H9 (cell line): ENCODE data around the gene MMD2. TPM values are rescaled to one million over a fixed set of nuclear protein-coding genes. Genes with fewer than 3 reads are reported as not detected.

Source experiments
- DNase-seq: peaks from one replicate; pipeline ENCODE4 v3.0.0-alpha.2; 2017
- H2AFZ ChIP-seq: one replicate; pipeline ENCODE4 v1.6.1; 2013; ENCODE audit warnings: mild to moderate bottlenecking, low read length, control low read depth, moderate library complexity
- H2AK5ac ChIP-seq: 2 replicates; pipeline ENCODE4 v1.6.1; 2013; ENCODE audit warnings: low read length, control low read depth, mixed read lengths; ENCODE audit not compliant: insufficient read length
- H2BK120ac ChIP-seq: one replicate; pipeline ENCODE4 v1.6.1; 2013; ENCODE audit warnings: low read depth, mild to moderate bottlenecking, low read length, control low read depth, inconsistent platforms; ENCODE audit not compliant: poor library complexity, severe bottlenecking
- H2BK12ac ChIP-seq: 2 replicates; pipeline ENCODE4 v1.6.1; 2013; ENCODE audit warnings: low read length, control low read depth, mixed read lengths, low read depth; ENCODE audit not compliant: insufficient read length
- H2BK15ac ChIP-seq: 2 replicates; pipeline ENCODE4 v1.6.1; 2013; ENCODE audit warnings: low read depth, low read length, control low read depth
- H2BK20ac ChIP-seq: one replicate; pipeline ENCODE4 v1.6.1; 2013; ENCODE audit warnings: low read depth, mild to moderate bottlenecking, low read length, control low read depth, inconsistent platforms; ENCODE audit not compliant: poor library complexity, severe bottlenecking
- H2BK5ac ChIP-seq: 2 replicates; pipeline ENCODE4 v1.6.1; 2013; ENCODE audit warnings: low read length, control low read depth, mixed read lengths; ENCODE audit not compliant: insufficient read length
- H3K14ac ChIP-seq: 2 replicates; pipeline ENCODE4 v1.6.1; 2013; ENCODE audit warnings: low read length, control low read depth; ENCODE audit not compliant: insufficient read depth
- H3K18ac ChIP-seq: 2 replicates; pipeline ENCODE4 v1.6.1; 2013; ENCODE audit warnings: low read depth, mild to moderate bottlenecking, mixed read lengths, low read length, control low read depth; ENCODE audit not compliant: insufficient read length
- H3K23ac ChIP-seq: 2 replicates; pipeline ENCODE4 v1.6.1; 2013; ENCODE audit warnings: low read length, control low read depth, mixed read lengths, low read depth; ENCODE audit not compliant: insufficient read length
- H3K23me2 ChIP-seq: 2 replicates; pipeline ENCODE4 v1.6.1; 2013; ENCODE audit warnings: low read depth, mild to moderate bottlenecking, mixed read lengths, low read length, control low read depth; ENCODE audit not compliant: insufficient read length, poor library complexity, severe bottlenecking
- H3K27ac ChIP-seq: 2 replicates; pipeline ENCODE4 v1.5.1; 2013; ENCODE audit warnings: low read length, control low read depth, mixed read lengths, low read depth; ENCODE audit not compliant: insufficient read length
- H3K27me3 ChIP-seq: 2 replicates; pipeline ENCODE4 v1.6.1; 2013; ENCODE audit warnings: low read length, control low read depth, inconsistent platforms; ENCODE audit not compliant: insufficient read depth
- H3K4ac ChIP-seq: 2 replicates; pipeline ENCODE4 v1.6.1; 2013; ENCODE audit warnings: low read depth, mild to moderate bottlenecking, control low read depth, inconsistent platforms, low read length, moderate library complexity
- H3K4me1 ChIP-seq: 2 replicates; pipeline ENCODE4 v1.6.1; 2013; ENCODE audit warnings: low read length, control low read depth, inconsistent platforms; ENCODE audit not compliant: insufficient read depth
- H3K4me2 ChIP-seq: 2 replicates; pipeline ENCODE4 v1.6.1; 2013; ENCODE audit warnings: low read length, control low read depth, mixed read lengths; ENCODE audit not compliant: insufficient read length, insufficient read depth
- H3K56ac ChIP-seq: 2 replicates; pipeline ENCODE4 v1.6.1; 2013; ENCODE audit warnings: low read depth, mild to moderate bottlenecking, mixed read lengths, low read length, control low read depth; ENCODE audit not compliant: insufficient read length
- H3K79me1 ChIP-seq: 2 replicates; pipeline ENCODE4 v1.6.1; 2013; ENCODE audit warnings: low read depth, mild to moderate bottlenecking, moderate library complexity, low read length, control low read depth, inconsistent platforms; ENCODE audit not compliant: insufficient read depth, poor library complexity, severe bottlenecking
- H3K79me2 ChIP-seq: 2 replicates; pipeline ENCODE4 v1.6.1; 2013; ENCODE audit warnings: low read length, control low read depth, inconsistent platforms; ENCODE audit not compliant: insufficient read depth
- H3K9ac ChIP-seq: 2 replicates; pipeline ENCODE4 v1.6.1; 2013; ENCODE audit warnings: low read length, control low read depth, mixed read lengths; ENCODE audit not compliant: insufficient read length; ENCODE audit errors: extremely low read depth
- H3K9me3 ChIP-seq: one replicate; pipeline ENCODE4 v1.6.1; 2013; ENCODE audit warnings: low read depth, low read length, inconsistent platforms; ENCODE audit not compliant: control insufficient read depth
- H3T11ph ChIP-seq: one replicate; pipeline ENCODE4 v1.6.1; 2013; ENCODE audit warnings: mild to moderate bottlenecking, low read length, control low read depth, inconsistent platforms
- H4K20me1 ChIP-seq: one replicate; pipeline ENCODE4 v1.6.1; 2013; ENCODE audit not compliant: control insufficient read depth, insufficient read length, insufficient read depth
- H4K5ac ChIP-seq: 2 replicates; pipeline ENCODE4 v1.6.1; 2013; ENCODE audit warnings: low read depth, mild to moderate bottlenecking, mixed read lengths, low read length, control low read depth; ENCODE audit not compliant: insufficient read length
- H4K8ac ChIP-seq: replicated peaks from 2 replicates; pipeline ENCODE4 v1.6.1; 2013; ENCODE audit warnings: low read length, control low read depth, mixed read lengths, low read depth; ENCODE audit not compliant: insufficient read length
- H4K91ac ChIP-seq: 2 replicates; pipeline ENCODE4 v1.6.1; 2013; ENCODE audit warnings: low read depth, mild to moderate bottlenecking, moderate library complexity, mixed read lengths, low read length, control low read depth; ENCODE audit not compliant: insufficient read length
- H3K27ac Mint-ChIP-seq, 3 experiments: 2 replicates in 2 of 3; 3 replicates in 1 of 3; pipeline ENCODE4 v1.8.0; 2020 to 2021; ENCODE audit warnings: mixed read lengths in 3 of 3, mild to moderate bottlenecking in 1 of 3, moderate library complexity in 1 of 3
- H3K27me3 Mint-ChIP-seq: 2 replicates; pipeline ENCODE4 v1.8.0; 2021; ENCODE audit warnings: low read depth, mild to moderate bottlenecking, moderate library complexity, mixed read lengths
- H3K36me3 Mint-ChIP-seq, 3 experiments: 2 replicates in 2 of 3; 3 replicates in 1 of 3; pipeline ENCODE4 v1.8.0; 2020 to 2021; ENCODE audit warnings: low read depth in 3 of 3, mixed read lengths in 3 of 3; ENCODE audit not compliant: insufficient read depth in 1 of 3
- H3K4me1 Mint-ChIP-seq, 2 experiments: 2 replicates each; pipeline ENCODE4 v1.8.0; 2020; ENCODE audit warnings: mixed read lengths in 2 of 2
- H3K4me3 Mint-ChIP-seq, 2 experiments: 2 replicates in 1 of 2; 3 replicates in 1 of 2; pipeline ENCODE4 v1.8.0; 2020 to 2021; ENCODE audit warnings: mild to moderate bottlenecking in 2 of 2, mixed read lengths in 2 of 2, moderate library complexity in 1 of 2
- H3K9me3 Mint-ChIP-seq, 2 experiments: 2 replicates in 1 of 2; 3 replicates in 1 of 2; pipeline ENCODE4 v1.8.0; 2020; ENCODE audit warnings: mild to moderate bottlenecking in 2 of 2, mixed read lengths in 2 of 2, moderate library complexity in 1 of 2
- CTCF ChIP-seq: fragments of 200-600 bp; sonication (generic); conservative IDR thresholded peaks from 3 replicates; pipeline ENCODE4 v1.8.0; 2021; ENCODE audit warnings: antibody characterized with exemption, mild to moderate bottlenecking
- WGBS: extraction: QIAGEN DNeasy Blood & Tissue Kit; methylation state at CpG from one replicate; pipeline ENCODE4 v1.1.7; 2013; ENCODE audit warnings: missing lambda C conversion rate, low lambda C conversion rate, mixed read lengths; ENCODE audit not compliant: insufficient read length; ENCODE audit errors: extremely low coverage; 5-methylcytosine and 5-hydroxymethylcytosine counted together
- total RNA-seq: library from RNA; stranded (reverse); gene quantifications from 2 replicates; pipeline ENCODE4 v1.2.1, GENCODE V29; 2021

MMD2 gene
- total RNA-seq, 1 experiment from 2014 or later, result 0.20 TPM

- Histone ChIP-seq H3K18ac (no peak overlapping the region), H2AK5ac (no peak overlapping the region), H3K9ac (no peak overlapping the region), H2BK12ac (no peak overlapping the region), H3K4me1 (no peaks in the 10 kb centered on the region), H3K27ac (no peak overlapping the region), H3K56ac (no peak overlapping the region), H2BK20ac (no peak overlapping the region), H3T11ph (no peak overlapping the region), H3K14ac (no peak overlapping the region), H2BK15ac (no peak overlapping the region), H3K4me2 (no peak overlapping the region), H2AFZ (no peak overlapping the region), H3K23ac (no peak overlapping the region), H4K91ac (no peak overlapping the region), H4K8ac (no peak overlapping the region), H3K27me3 (peaks cover 12% of the 10 kb centered on the region; the same call in 1 of the 2 replicates), H3K79me2 (no peaks in the 10 kb centered on the region), H3K4ac (no peak overlapping the region), H4K20me1 (no peaks in the 10 kb centered on the region), H2BK5ac (no peak overlapping the region), H4K5ac (no peak overlapping the region), H3K23me2 (no peaks in the 10 kb centered on the region), H3K79me1 (no peaks in the 10 kb centered on the region), H2BK120ac (no peak overlapping the region), H3K9me3 (no peaks in the 10 kb centered on the region)
- Mint-ChIP-seq H3K36me3 (no peaks in the 10 kb centered on the region; a peak in 1 of 7 replicates), H3K4me3 (no peak overlapping the region), H3K27ac (no peak overlapping the region), H3K27me3 (peaks cover 62% of the 10 kb centered on the region), H3K4me1 (peaks cover 5% of the 10 kb centered on the region in 2 experiments), H3K9me3 (peaks cover 2% of the 10 kb centered on the region in 2 experiments; a peak in 2 of 5 replicates)
- WGBS, result 100% methylated on average over 1 of the region's 4 CpGs
- DNase-seq, result no peak
- no peak for TF ChIP-seq CTCF
Measured at GRCh38 chr7:4959893-4960292, 906 bp upstream of the MMD2 start.
